HG03354 (cell line): ENCODE measurements around the gene AFF4.
"Not testable (repeated sequence)": the region's sequence is repeated elsewhere in the genome, so short reads cannot be mapped to it uniquely, and the experiment has no call there.

Experiments
- ATAC-seq: cut with Tn5 transposase; IDR thresholded peaks from one replicate; pipeline ENCODE4 v1.9.1; 2021; ENCODE audit warnings: mild to moderate bottlenecking; ENCODE audit not compliant: unreplicated experiment, poor library complexity, severe bottlenecking

AFF4 gene

GRCh38 chr5:132865668-132866341 is 97.6 kb downstream of the AFF4 start:
- peak; percentile 27 for ATAC-seq

- no peak for ATAC-seq
These were observed 102.7 kb downstream of the AFF4 start for GRCh38 chr5:132860742-132861141.

GRCh38 chr5:132859889-132860437 is 103.5 kb downstream of the AFF4 start:
- ATAC-seq, result no peak

- no peak for ATAC-seq
These were observed 107.4 kb downstream of the AFF4 start for GRCh38 chr5:132856011-132856410.

- not testable (repeated sequence) for ATAC-seq
These were observed 108.4 kb downstream of the AFF4 start for GRCh38 chr5:132854992-132855391.

- ATAC-seq, result no peak
These were observed 109.1 kb downstream of the AFF4 start for GRCh38 chr5:132854301-132854700.

- no peak for ATAC-seq
These were observed 109.6 kb downstream of the AFF4 start for GRCh38 chr5:132853790-132854189.

GRCh38 chr5:132853323-132853722 is 110.1 kb downstream of the AFF4 start:
- no peak for ATAC-seq

- ATAC-seq, result no peak
These were observed 113.4 kb downstream of the AFF4 start for GRCh38 chr5:132850066-132850465.

- no peak for ATAC-seq
These were observed 114.1 kb downstream of the AFF4 start for GRCh38 chr5:132849347-132849746.

GRCh38 chr5:132848270-132848669 is 115.2 kb downstream of the AFF4 start:
- ATAC-seq, result no peak

GRCh38 chr5:132841305-132841704 is 122.1 kb downstream of the AFF4 start:
- ATAC-seq, result no peak

- no peak for ATAC-seq
These were observed 122.5 kb downstream of the AFF4 start for GRCh38 chr5:132840896-132841295.

- ATAC-seq, result no peak
These were observed 123.1 kb downstream of the AFF4 start for GRCh38 chr5:132840313-132840712.

- ATAC-seq, result no peak
These were observed 123.8 kb downstream of the AFF4 start for GRCh38 chr5:132839426-132840301.

GRCh38 chr5:132838516-132839282 is 124.7 kb downstream of the AFF4 start:
- no peak for ATAC-seq

- ATAC-seq, result no peak
These were observed 125.6 kb downstream of the AFF4 start for GRCh38 chr5:132837868-132838267.

- no peak for ATAC-seq
These were observed 126.6 kb downstream of the AFF4 start for GRCh38 chr5:132836852-132837251.

GRCh38 chr5:132834057-132834456 is 129.4 kb downstream of the AFF4 start:
- no peak for ATAC-seq

GRCh38 chr5:132832612-132833011 is 130.8 kb downstream of the AFF4 start:
- no peak for ATAC-seq
